Vagina (tissue), 2 donors: ENCODE measurements around the gene SPOCD1.

Source experiments
- CTCF ChIP-seq, 3 experiments: fragments of 450-650 bp in 2 of 3; fragments of 200-600 bp in 1 of 3; sonication (generic) in 1 of 3; IDR thresholded peaks; one replicate each; pipeline ENCODE4 v1.5.1; 2017 to 2019; ENCODE audit warnings: antibody characterized with exemption in 3 of 3, mild to moderate bottlenecking in 2 of 3, moderate library complexity in 2 of 3
- POLR2A ChIP-seq, 2 donors: fragments of 450-650 bp; IDR thresholded peaks; one replicate each; pipeline ENCODE4 v1.6.1; 2017; ENCODE audit warnings: antibody characterized with exemption in 2 of 2, mild to moderate bottlenecking in 2 of 2, moderate library complexity in 2 of 2
- POLR2AphosphoS5 ChIP-seq, 2 donors: sonication (generic); formaldehyde crosslinking; IDR thresholded peaks; one replicate each; pipeline ENCODE4 v1.9.0; 2017; ENCODE audit warnings: antibody characterized with exemption in 2 of 2, mild to moderate bottlenecking in 2 of 2, low read depth in 1 of 2; ENCODE audit not compliant: insufficient read depth in 1 of 2

GRCh38 chr1:31814041-31814511 lies 1.7 kb downstream of the SPOCD1 start:
- no peak for TF ChIP-seq POLR2A (IDR thresholded peaks at IDR 0.05)
- no peak for TF ChIP-seq CTCF (IDR thresholded peaks at IDR 0.05)
- TF ChIP-seq POLR2AphosphoS5 (IDR thresholded peaks at IDR 0.05; ENCODE audit: insufficient read depth in 1 of 2, low read depth in 1 of 2) = no peak
